ENCODE results near the gene TLE1.

TLE1 gene

DNA sequence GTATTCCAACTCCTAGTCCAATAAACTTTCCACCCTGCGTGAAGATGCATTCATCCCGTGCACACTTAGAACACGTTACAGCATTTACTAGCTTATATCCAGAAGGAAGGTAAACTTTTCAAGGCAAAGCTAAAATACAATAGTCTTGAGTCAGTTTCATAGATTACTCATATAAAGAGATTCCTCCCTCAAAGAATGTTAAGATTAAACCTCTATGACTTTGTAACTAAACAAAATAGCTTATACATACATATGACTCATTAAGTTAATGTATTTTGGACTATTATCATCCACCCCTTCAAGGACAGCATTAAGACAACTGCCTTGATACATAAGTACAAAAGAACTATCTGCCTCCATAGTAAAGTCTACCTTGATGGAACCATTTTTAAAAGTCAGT is 36.1 kb downstream of the TLE1 start:
- Histone ChIP-seq H3K4me3 (ENCODE audit: low read depth, low read length) (no peak overlapping the region), H3K9me3 (ENCODE audit: severe bottlenecking) (no peaks in the 10 kb centered on the region), H3K27me3 (ENCODE audit: insufficient read depth, low read depth, severe bottlenecking) (no peaks in the 10 kb centered on the region), H3K27ac (no peak overlapping the region), H3K36me3 (peaks cover 57% of the 10 kb centered on the region)
- TF ChIP-seq, protein P1, sequence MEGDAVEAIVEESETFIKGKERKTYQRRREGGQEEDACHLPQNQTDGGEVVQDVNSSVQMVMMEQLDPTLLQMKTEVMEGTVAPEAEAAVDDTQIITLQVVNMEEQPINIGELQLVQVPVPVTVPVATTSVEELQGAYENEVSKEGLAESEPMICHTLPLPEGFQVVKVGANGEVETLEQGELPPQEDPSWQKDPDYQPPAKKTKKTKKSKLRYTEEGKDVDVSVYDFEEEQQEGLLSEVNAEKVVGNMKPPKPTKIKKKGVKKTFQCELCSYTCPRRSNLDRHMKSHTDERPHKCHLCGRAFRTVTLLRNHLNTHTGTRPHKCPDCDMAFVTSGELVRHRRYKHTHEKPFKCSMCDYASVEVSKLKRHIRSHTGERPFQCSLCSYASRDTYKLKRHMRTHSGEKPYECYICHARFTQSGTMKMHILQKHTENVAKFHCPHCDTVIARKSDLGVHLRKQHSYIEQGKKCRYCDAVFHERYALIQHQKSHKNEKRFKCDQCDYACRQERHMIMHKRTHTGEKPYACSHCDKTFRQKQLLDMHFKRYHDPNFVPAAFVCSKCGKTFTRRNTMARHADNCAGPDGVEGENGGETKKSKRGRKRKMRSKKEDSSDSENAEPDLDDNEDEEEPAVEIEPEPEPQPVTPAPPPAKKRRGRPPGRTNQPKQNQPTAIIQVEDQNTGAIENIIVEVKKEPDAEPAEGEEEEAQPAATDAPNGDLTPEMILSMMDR (IDR thresholded peaks at IDR 0.05; ENCODE audit: low read depth, low read length) = no peak
- no peak for DNase-seq

DNA sequence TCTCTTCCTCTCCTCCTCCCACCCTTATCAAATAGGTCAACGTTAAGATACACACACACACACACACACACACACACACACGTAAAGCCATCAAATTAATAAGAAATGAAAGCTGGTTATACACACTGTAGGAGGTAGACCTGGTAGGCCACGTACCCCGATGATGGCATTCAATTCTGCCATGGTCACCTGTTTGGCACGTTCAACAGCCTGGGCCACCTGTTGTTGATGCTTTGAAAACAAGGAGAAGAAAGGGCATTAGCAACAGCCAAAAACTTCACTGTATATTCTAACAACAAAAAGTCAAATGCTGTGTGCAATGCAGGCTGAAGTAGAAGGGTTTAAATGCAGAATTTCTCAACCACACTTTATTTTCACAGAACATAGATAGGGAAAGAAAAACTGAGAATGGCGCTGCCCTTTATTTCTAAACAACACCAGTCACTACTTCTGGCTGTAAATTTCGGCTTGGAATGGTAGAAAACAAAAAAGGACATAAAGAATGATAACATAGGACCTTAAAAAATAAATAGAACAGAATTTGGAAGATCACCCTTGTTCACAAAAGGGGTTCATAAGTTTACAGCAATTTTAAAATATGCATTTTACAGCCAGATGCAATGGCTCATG is 37.2 kb downstream of the TLE1 start:
- no peak for DNase-seq
- Histone ChIP-seq H3K27me3 (ENCODE audit: insufficient read depth, low read depth, severe bottlenecking) (no peaks in the 10 kb centered on the region), H3K27ac (peak overlapping the region; percentile 73), H3K4me3 (ENCODE audit: low read depth, low read length) (no peak overlapping the region), H3K9me3 (ENCODE audit: severe bottlenecking) (no peaks in the 10 kb centered on the region), H3K36me3 (peaks cover 52% of the 10 kb centered on the region)
- TF ChIP-seq, protein P1 (IDR thresholded peaks at IDR 0.05; ENCODE audit: low read depth, low read length) = no peak

DNA sequence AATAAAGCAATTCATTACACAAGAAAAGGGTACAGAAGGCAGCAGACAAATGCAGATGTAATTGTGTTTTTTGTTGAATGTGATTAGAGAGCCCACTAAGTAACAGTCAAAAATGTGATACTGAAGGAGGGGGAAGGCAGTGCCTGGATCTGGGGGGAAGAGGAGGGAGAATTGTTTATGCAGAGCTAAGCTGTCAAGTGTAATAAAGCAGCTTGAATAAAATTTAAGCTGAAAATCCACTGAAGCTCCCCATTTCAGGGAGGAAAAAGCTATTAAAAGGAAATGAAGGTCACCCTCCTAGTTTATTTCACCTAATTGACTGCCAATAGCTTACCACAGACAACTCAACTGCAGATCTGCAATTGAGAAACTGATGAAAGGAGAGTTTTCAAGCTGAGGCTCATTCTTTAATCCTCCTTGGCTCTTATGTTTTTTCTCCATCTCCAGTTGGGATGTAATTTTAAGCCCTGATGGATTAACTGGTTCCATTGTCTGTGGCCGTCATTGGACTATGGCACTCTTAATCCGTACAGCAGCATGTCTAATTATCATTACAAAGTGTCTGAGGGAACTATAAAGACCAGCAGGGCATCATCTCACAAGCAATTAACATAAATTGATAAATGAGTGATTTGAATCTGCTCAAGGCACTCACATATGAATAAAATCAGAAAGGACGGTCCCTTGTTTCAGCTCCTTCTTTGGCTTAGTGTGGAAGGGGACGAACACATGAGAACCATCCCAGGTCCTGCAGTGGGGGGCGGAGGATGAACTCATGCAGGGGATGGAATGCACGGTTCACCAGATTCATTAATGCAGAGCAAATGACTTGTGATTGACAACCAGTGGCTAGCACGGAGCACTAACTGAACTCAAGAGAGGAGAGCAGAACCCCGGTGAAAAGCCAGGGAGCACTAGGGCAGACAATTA is 38.5 kb downstream of the TLE1 start:
- Histone ChIP-seq H3K9me3 (ENCODE audit: severe bottlenecking) (no peaks in the 10 kb centered on the region), H3K36me3 (peaks cover 48% of the 10 kb centered on the region), H3K27me3 (ENCODE audit: insufficient read depth, low read depth, severe bottlenecking) (no peaks in the 10 kb centered on the region), H3K4me3 (ENCODE audit: low read depth, low read length) (no peak overlapping the region), H3K27ac (peak overlapping the region; percentile 81)
- peak; percentile 80 for DNase-seq
- TF ChIP-seq, protein P1 (IDR thresholded peaks at IDR 0.05; ENCODE audit: low read depth, low read length) = no peak

DNA sequence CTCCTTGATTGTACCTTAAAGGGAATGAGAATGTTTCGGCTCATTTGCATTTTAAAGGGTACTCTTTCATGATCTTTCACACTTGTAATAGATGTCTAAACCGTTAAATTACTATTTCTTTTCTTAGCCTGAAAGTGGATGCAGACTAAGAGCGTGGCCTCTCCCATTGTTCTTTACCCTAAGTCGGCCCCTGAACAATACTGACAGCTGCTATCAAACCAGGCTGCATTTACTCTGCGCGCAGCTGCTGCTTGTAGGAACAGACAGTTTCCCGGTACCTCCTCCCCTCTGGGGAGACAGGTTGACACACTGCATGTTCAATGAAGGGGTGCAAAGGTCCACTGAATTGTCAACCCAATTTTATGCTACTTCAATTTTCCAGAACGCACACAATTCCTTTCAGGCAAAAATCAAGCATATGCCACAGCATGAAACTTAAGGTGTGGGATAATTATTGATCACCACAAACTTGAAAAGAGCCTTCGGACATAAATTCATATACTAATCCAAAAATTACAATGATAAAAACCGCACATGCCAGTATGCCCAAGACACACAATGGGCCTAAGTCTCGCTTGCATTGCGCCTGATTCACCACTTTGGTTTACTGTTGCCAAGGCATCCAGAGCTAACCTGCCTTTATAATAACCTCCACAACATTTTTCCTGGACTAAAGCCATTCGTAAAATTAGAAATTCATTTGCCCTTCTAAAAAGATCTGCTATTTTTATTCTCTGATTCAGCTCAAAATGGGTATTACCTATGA is 39.7 kb downstream of the TLE1 start:
- H3K36me3 ChIP-seq = peaks cover 45% of the 10 kb centered on the region
- DNase-seq = peak; percentile 67
- no peak overlapping the region for H3K4me3 ChIP-seq (ENCODE audit: low read depth, low read length)
- H3K9me3 ChIP-seq (ENCODE audit: severe bottlenecking) = no peaks in the 10 kb centered on the region
- peak overlapping the region; percentile 81 for H3K27ac ChIP-seq
- TF ChIP-seq, protein P1 (IDR thresholded peaks at IDR 0.05; ENCODE audit: low read depth, low read length) = no peak
- no peaks in the 10 kb centered on the region for H3K27me3 ChIP-seq (ENCODE audit: insufficient read depth, low read depth, severe bottlenecking)

DNA sequence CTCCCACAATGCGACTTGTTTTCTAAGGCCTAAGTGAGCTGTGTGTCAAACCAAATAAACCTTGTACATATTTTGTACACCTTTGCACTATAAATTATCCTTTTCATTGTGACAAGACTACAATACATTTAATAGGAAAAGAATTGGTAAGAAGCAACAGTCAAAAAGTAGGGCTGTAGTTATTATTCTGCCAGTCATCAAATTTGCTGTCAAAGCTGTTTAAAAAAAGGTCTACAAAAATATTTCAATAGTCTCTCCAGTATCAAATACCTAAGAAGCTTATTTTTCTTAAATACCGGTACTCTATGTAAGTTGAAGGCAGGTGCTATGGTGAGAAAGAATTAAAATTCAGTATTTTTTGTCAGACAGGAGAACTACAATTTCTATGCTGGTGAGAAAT is 40.5 kb downstream of the TLE1 start:
- TF ChIP-seq, protein P1 (IDR thresholded peaks at IDR 0.05; ENCODE audit: low read depth, low read length) = no peak
- no peak for DNase-seq
- Histone ChIP-seq H3K9me3 (ENCODE audit: severe bottlenecking) (no peaks in the 10 kb centered on the region), H3K27ac (peak overlapping the region; percentile 81), H3K27me3 (ENCODE audit: insufficient read depth, low read depth, severe bottlenecking) (no peaks in the 10 kb centered on the region), H3K4me3 (ENCODE audit: low read depth, low read length) (no peak overlapping the region), H3K36me3 (peaks cover 45% of the 10 kb centered on the region)

Measured in WERI-Rb-1 (cell line).